ENCODE data around the gene OLFML1.

OLFML1 gene

GRCh38 chr11:7473717-7474116 lies 11.6 kb upstream of the OLFML1 start:
- TF ChIP-seq CTCF (conservative IDR thresholded peaks at IDR 0.05): no peak
- no peak overlapping the region for H3K27ac ChIP-seq

- no peak overlapping the region for H3K27ac ChIP-seq
- no peak for TF ChIP-seq CTCF (conservative IDR thresholded peaks at IDR 0.05)
Observed at GRCh38 chr11:7480113-7480512, 5.2 kb upstream of the OLFML1 start.

GRCh38 chr11:7484131-7484530 lies 1.2 kb upstream of the OLFML1 start:
- no peak overlapping the region for H3K27ac ChIP-seq
- no peak for TF ChIP-seq CTCF (conservative IDR thresholded peaks at IDR 0.05)

- TF ChIP-seq CTCF (conservative IDR thresholded peaks at IDR 0.05): no peak
- H3K27ac ChIP-seq: no peak overlapping the region
Observed at GRCh38 chr11:7484645-7485044, 661 bp upstream of the OLFML1 start.

GRCh38 chr11:7486098-7486780 lies 933 bp downstream of the OLFML1 start:
- no peak overlapping the region for H3K27ac ChIP-seq
- TF ChIP-seq CTCF (conservative IDR thresholded peaks at IDR 0.05): no peak

- TF ChIP-seq CTCF (conservative IDR thresholded peaks at IDR 0.05): no peak
- H3K27ac ChIP-seq: no peak overlapping the region
Observed at GRCh38 chr11:7486781-7487140, 1.5 kb downstream of the OLFML1 start.

- no peak overlapping the region for H3K27ac ChIP-seq
- TF ChIP-seq CTCF (conservative IDR thresholded peaks at IDR 0.05): no peak
Observed at GRCh38 chr11:7487360-7487759, 2.1 kb downstream of the OLFML1 start.
